Endometrium (tissue), 2 donors: ENCODE measurements around the gene PIEZO1.
"Not testable (repeated sequence)": the region's sequence is repeated elsewhere in the genome, so short reads cannot be mapped to it uniquely, and the experiment has no call there.

Source experiments
- FAIRE-seq: peaks from 2 replicates; lab custom pipeline; 2012; peaks lifted over from hg19 to GRCh38; lab: Jason Lieb, UNC
- donor health status: control.
- donor health status: control.

The PIEZO1 gene

GRCh38 chr16:88785106-88785924, at the start of gene PIEZO1:
Gene PIEZO1, minus strand, starts transcription at chr16:88785220. Its CDS starts 256 bp downstream, at chr16:88784964.
- FAIRE-seq: no peak

GRCh38 chr16:88834670-88835069, 49.6 kb upstream of the PIEZO1 start:
- FAIRE-seq: no peak

- FAIRE-seq: no peak
These were observed 48.1 kb upstream of the PIEZO1 start for GRCh38 chr16:88833086-88833485.

GRCh38 chr16:88831838-88832237, 46.8 kb upstream of the PIEZO1 start:
- FAIRE-seq: no peak

GRCh38 chr16:88830783-88831182, 45.8 kb upstream of the PIEZO1 start:
- no peak for FAIRE-seq

- no peak for FAIRE-seq
These were observed 45.2 kb upstream of the PIEZO1 start for GRCh38 chr16:88830258-88830657.

GRCh38 chr16:88828711-88829110, 43.7 kb upstream of the PIEZO1 start:
- FAIRE-seq: no peak

- FAIRE-seq: no peak
These were observed 42.7 kb upstream of the PIEZO1 start for GRCh38 chr16:88827727-88828126.

- no peak for FAIRE-seq
These were observed 41.2 kb upstream of the PIEZO1 start for GRCh38 chr16:88826070-88826840.

- FAIRE-seq: no peak
These were observed 40.1 kb upstream of the PIEZO1 start for GRCh38 chr16:88825146-88825545.

GRCh38 chr16:88824256-88825077, 39.4 kb upstream of the PIEZO1 start:
- FAIRE-seq: no peak

GRCh38 chr16:88823646-88824045, 38.6 kb upstream of the PIEZO1 start:
- FAIRE-seq: not testable (repeated sequence)

GRCh38 chr16:88822281-88823040, 37.4 kb upstream of the PIEZO1 start:
- FAIRE-seq: no peak

GRCh38 chr16:88821168-88821850, 36.3 kb upstream of the PIEZO1 start:
- FAIRE-seq: no peak

GRCh38 chr16:88820385-88821025, 35.5 kb upstream of the PIEZO1 start:
- no peak for FAIRE-seq

- no peak for FAIRE-seq
These were observed 34.1 kb upstream of the PIEZO1 start for GRCh38 chr16:88819126-88819525.

- no peak for FAIRE-seq
These were observed 33.5 kb upstream of the PIEZO1 start for GRCh38 chr16:88818575-88818874.

GRCh38 chr16:88817785-88818574, 33.0 kb upstream of the PIEZO1 start:
- FAIRE-seq: no peak

GRCh38 chr16:88816736-88817535, 31.9 kb upstream of the PIEZO1 start:
- no peak for FAIRE-seq
